ENCODE results near the gene ZNF302.
"Not testable (repeated sequence)": the region's sequence is repeated elsewhere in the genome, so short reads cannot be mapped to it uniquely, and the experiment has no call there.

Gene ZNF302

DNA sequence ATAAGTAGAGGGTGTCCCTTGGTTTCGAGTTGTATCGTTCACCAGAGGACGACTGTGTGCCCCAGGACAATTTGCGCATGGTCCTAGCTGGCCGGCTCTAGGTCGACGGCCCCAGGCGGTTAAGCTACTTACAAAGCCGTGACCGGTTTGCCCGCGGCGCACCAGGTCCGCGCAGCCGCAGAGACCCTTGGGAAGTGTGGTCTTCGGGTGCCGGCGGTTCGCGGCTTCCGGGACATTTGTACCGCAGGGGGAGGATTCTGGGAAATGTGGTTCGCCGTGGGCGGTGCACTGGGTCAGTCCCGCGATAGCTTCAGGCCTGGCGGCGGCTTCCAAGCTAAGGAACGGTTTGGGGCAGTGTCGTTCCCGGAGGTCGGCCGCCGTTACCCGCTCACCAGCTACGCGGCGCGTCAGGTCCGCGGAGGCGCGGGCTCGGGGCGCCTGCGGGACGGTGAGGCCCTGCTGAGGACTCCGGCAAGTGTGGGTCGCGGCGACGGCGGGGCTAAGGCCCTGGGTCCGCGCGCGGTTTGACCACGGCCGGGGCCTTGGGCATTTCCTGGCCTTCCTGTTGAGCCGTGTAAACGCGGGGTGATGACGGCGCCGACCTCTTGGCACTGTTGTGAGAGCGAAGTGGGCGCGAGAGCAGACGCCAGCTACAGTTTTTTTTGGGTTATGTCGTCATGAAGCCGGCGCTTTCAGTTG is at the start of gene ZNF302:
Gene ZNF302, plus strand, starts transcription at position 293 of the 699 bp plus-strand sequence. CDS start 1,127 bp downstream, outside the sequence.
- DNase-seq (ENCODE audit: low read depth) = peak; percentile 88

DNA sequence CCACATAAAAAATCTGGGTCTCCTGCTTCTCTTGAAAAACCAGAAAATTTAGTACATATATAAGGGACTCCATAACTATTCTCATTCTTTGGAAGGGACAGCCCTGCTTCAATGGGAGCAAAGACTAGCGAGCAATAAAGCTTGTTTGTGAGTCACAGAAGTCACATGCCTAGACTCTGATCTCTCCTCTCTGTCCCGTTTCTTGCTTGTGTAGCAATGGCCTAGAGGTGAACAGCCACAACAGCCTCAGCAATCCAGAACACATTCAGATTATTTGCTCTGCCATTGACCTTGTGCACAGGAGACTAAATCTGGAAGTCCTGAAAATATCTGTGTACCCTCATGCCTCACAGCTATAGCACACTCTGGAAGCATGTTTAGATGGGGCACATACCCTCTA is 43.7 kb upstream of the ZNF302 start:
- DNase-seq (ENCODE audit: low read depth) = no peak

DNA sequence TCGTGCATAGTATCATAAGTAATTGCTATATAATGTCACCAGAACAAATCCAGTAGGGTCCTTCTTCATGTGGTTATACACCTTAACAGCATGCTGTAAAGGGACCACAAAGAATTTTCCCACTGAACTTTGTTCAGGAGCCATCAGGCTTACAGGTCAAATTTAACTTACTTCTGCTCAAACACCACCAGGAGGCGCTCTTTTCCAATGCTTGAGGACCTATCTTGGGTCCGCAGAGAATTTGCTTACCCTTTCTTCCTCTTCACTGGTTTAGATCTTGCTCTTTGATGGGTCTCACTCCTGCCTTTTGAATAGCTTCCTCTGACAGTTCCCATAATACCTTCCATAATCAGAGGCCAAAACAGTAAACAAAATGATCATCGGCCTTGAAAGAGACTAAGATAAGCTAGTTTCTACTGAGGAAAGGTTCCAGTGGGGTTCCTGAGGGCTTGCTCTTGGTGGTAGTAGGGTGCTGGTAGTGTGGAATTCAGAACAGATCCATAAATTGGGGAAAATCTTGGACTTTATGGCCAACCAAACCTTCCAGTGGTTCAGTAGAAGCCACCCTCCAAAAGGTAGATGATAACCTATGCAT is 37.9 kb upstream of the ZNF302 start:
- peak; percentile 34 for DNase-seq (ENCODE audit: low read depth)

DNA sequence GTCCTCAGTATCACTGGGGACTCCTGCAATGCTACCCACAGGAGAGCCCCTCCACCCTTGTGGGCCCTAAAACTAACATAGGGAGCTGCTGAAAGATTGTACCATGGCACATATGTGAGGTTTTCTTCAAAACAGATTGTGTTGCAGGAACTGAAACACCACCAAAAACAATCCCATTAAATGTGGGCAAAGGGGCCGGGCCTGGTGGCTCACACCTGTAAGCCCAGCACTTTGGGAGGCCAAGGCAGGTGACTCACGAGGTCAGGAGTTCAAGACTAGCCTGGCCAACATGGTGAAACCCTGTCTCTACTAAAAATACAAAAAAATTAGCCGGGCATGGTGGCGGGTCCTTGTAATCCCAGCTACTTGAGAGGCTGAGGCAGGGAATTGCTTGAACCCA is 35.2 kb upstream of the ZNF302 start:
- DNase-seq (ENCODE audit: low read depth) = no peak

DNA sequence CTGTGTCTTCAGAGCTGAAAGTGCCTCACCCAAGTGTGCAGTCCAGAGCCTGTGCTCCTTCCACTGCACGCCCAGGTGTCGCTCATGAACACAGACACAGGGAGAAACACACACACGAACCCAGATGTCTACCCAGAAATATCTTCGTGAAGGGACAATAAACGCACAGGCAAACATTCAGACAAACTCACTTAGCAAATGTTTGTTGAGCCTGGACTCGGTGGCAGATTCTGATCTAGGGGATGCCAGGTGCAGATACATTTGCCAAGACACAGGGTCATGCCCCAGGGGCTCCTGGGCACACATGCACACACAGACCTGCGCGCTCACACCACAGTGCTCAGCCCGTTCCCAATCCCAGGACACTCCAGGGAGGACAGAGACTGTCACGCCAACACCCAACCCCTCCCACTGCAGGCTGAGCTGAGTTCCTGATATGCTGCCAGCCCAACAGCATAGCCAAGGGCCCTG is 32.5 kb upstream of the ZNF302 start:
- DNase-seq (ENCODE audit: low read depth) = no peak

DNA sequence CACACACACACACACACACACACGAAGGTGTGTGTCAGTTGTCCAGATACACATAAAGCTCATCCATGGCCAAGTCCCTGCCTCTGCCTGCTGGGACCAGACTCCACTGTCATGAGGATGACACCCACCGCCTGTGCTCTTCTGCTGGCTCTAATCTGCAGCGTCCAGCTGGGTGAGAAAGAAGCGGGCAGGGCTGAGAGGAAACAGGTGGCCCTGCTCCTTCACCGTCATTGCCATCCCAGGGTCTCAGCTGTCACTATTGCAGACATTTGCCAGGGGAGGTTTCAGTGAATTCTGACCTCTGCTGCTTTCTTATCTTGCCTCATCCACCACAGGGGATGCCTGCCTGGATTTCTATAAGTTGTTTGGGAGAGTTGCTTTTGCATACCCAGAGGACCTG is 31.9 kb upstream of the ZNF302 start:
- no peak for DNase-seq (ENCODE audit: low read depth)

DNA sequence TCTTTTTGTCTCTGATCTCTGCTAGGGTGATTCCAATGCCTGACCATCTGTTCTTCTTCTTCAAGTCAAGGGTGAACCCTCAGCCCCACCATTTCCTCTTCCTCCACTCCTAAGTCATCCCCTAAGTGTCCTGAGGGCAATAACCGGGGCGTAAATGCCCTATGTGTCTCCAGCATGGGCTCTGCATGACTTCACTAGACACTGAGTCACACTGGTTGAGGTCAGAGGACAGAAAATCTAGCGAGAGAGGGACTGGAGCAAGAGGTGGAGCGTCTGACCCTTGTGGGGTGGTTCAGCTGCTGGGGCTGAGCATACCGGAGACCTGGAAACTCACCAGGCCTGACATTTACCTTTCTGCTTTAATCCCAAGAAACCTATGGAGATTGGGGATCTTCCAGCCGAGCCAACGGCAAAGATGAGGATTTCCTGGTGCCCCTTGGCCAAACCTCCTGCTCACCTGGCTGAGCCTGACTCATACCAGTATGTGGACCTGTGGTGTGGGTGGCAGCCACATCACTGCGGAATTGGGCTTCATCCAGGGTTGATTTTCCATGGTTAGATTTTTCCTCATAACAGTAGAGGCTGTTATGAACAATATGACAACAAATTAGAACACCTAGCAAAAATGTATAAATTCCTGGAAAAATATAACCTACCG is 27.5 kb upstream of the ZNF302 start:
- no peak for DNase-seq (ENCODE audit: low read depth)

DNA sequence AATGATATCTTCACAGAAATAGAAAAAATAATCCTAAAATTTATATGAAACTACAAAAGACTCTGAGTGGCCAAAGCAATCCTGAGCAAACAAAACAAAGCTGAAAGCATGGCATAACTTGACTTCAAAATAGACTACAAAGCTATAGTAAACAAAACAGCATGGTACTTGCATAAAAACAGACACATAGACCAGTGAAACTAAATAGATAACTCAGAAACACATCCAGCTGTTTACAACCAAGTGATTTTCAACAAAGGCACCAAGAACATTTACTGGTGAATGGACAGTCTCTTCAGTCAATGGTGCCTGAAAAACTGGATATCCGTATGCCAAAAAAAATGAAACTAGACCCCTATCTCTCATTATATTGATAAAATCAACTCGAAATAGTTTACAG is 25.7 kb upstream of the ZNF302 start:
- DNase-seq (ENCODE audit: low read depth) = no peak

DNA sequence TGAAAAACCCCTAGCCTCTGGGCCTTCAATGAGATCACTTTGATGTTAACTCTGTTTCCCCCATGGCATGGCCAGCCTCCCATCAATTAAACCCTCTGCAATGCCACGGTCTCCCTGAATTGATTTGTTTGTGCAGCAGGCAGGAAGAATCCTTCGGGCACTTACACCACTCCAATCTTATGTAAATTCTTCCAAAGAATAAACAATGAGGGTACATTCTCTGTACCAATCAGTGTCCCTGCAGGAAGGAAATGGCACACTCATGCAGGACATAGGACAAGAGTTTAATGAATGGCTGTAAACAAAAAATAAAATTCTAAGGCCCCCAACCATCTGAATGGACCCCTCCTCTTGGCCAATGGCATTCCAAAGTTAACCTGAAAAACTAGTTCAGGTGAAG is 22.7 kb upstream of the ZNF302 start:
- no peak for DNase-seq (ENCODE audit: low read depth)

DNA sequence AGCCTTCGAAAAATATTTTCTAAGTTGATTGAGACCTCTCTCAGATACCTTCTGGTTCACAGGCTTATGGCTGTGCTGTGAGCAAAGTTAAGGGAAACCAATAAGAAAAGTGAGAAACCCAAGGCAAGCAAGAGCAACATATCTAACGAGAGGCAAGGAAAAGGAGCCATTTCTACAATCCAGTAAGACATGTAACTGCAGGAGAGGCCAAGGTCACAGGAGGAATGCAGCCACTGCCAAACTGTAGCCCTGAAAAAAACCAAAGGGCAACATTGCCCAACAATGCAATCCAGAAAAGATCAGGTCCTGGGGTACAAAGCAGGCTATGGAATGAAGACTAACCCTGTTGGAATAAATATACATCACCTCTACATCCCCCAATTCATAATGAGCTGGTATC is 21.8 kb upstream of the ZNF302 start:
- DNase-seq (ENCODE audit: low read depth) = no peak

DNA sequence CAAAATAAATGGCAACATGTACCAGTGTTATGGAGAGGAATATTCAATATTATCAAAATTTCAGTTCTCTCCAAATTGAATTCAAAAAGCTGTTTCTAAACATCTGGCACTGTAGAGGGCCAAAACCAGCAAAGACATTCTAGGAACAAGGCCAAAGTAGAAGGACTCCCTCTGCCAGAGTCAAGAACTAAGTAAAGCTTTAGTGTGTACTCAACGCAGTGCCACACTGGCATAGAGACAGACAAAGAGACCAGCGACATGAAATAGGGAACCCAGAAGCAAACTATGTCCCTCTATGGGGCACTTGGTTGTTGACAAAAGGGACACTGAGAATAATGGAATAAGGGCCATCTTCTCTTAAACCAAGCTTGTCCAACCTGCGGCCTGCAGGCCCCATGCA is 16.1 kb upstream of the ZNF302 start:
- no peak for DNase-seq (ENCODE audit: low read depth)

DNA sequence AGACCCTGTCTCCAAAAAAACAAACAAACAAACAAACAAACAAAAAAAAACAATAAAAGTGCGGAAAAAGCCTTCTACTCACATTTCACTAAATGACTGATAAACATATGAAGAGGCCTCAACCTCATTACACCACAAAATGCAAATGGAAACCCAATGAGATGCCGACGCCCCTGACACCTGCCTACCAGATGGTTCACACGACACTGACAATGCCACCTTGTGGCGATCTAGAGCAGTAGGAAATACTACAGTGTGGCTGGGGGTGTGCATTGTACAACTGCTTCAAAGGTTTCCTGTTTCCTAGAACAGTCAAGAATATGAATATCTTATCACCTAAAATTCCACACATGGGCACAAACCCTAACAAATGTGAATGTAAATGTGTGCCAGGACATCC is 14.6 kb upstream of the ZNF302 start:
- no peak for DNase-seq (ENCODE audit: low read depth)

DNA sequence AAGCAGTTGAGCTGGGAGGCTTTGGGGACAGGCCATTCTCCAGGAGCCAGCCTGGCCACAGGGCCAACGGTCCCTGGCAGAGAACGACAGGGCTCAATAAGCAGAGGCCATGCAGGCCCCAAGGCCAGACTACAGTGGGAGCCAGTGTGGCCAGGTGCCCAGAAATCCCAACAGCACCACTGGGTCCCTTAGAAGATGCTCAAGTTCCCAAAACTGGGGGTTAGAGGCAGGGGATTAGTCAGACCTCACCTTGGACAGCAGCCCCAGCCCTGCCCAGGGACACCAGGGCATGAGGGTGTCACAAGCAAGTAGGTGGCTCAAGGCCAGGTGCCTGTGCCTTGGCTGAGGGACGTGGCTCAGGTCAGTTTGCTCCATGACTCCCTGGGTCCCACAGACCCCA is 13.3 kb upstream of the ZNF302 start:
- no peak for DNase-seq (ENCODE audit: low read depth)

DNA sequence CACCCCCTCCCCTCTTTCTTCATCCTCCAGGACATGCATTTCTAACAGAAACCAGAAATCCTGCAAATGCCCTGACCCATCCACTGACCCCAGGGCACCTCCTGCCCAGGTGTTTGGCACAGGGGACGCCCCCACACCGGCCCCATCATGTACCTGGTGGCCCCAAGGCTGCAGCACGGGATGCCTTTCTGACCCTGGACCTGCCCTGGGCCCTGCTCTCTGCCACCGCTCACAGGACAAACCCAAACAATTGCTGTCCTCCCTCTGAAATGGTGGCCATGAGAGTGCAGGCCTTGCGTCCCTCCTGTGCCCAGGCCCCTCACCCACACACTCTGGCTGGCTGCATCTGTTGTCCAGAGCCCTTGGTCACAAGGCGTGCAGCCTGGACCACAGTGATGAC is 12.6 kb upstream of the ZNF302 start:
- no peak for DNase-seq (ENCODE audit: low read depth)

DNA sequence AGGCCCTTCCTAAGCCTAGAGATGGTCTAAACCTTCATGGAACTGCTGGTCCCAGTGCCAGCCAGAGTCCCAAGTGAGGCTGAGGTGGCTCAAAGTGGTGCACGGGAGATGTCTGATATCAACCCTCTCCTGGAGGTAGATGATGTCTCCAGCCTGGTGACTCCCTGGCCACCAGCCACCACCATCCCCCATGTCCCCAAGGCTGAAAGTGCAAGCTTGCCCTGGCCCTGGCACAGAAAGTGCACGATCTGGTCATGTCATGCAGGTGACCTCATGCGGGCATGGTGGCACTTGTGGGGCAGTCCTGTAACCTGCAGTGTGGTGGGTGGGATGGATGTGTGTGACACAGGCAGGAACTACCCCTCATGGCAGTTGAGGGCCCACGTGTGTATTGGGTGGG is 12.2 kb upstream of the ZNF302 start:
- not testable (repeated sequence) for DNase-seq (ENCODE audit: low read depth)

DNA sequence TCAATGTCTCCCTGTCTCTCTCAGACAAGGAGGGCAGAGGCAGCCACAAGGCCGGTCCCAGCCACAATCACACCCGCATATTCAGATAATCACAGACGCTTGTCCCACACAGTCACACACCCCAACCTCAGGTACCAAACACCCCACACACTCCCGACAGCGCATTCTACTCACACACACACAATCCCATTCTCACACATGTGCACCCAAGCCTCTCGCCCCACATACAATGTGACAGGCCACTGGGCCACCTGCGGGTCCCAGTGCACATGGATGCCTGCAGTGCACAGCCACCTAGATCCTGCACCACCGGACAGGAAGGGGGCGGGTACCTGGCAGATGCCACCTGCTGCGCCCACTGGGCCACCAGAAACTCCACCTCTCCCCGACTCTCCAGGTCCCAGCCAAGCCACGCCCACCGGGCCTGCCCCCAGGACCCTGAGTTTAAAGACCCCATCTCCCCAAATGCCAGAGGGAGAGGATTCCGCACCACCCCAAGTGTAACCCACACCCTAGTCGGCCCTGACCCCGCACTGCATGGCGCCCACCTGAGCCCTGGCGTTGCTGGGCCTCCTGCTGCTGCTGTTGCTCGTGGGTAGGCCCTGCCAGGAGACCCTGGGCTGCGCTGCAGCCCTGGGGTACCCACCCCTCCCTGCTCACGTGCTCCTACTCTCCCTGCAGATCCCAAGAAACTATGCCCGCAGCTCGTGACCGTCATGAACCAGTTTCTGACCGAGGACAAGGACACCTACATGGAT is 11.1 kb upstream of the ZNF302 start:
- DNase-seq (ENCODE audit: low read depth) = no peak

DNA sequence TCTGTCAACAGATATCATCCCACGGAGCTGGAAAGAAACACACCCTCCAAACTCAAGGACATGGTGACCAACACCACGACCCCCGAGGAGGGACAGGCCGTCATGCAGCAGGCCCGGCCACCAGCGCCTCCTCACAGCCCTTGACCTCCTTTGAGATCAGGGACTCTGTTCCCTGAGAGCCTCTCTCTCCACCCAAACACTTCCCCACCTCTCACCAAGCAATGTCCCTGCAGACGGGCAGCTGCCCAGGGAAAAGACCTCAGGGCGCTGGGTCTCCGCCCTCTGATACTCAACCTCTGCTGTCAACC is 10.6 kb upstream of the ZNF302 start:
- no peak for DNase-seq (ENCODE audit: low read depth)

DNA sequence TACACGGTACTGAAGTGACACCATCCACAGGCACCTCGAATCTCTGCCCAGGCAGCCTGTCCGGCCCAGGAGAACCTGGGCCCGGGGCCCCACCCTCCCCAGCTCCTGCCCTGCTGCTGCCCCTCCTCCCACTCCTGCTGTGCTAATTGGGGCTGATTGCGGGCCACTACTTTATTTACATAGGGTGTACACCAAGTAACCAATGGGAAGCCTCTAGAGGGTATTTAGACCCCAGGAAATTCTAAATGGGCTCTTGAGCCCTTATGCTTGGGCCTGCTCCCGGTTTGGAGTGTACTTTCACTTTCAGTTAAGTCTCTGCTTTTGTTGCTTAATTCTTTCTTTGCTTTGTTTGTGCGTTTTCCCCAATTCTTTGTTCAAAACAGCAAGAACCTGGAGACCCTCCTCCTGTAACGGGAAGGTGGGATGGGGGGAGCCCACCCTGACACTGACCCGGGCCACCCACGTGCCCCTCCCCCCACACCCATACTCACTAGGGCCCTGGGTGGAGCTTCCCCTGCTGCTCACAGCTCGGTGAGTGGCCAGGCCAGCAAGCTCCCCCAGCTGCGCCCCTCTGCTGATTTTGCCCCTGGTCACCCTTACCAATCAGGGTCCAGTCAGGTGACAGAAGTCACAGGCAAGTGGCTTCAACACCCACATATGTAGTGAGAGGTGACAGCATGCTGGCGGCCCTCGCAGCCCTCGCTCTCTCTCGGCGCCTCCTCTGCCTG is 10.0 kb upstream of the ZNF302 start:
- no peak for DNase-seq (ENCODE audit: low read depth)

DNA sequence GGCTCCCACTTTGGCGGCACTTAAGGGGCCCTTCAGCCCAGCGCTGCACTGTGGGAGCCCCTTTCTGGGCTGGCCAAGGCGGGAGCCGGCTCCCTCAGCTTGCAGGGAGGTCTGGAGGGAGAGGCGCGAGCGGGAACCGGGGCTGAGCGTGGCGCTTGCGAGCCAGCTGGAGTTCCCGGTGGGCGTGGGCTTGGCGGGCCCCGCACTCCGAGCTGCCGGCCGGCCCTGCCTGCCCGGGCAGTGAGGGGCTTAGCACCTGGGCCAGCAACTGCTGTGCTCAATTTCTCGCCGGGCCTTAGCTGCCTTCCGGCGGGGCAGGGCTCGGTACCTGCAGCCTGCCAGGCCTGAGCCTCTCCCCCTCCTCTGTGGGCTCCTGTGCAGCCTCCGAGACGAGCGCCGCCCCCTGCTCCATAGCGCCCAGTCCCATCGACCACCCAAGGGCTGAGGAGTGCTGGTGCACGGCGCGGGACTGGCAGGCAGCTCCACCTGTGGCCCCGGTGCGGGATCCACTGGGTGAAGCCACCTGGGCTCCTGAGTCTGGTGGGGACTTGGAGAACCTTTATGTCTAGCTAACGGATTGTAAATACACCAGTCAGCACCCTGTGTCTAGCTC is 9.3 kb upstream of the ZNF302 start:
- DNase-seq (ENCODE audit: low read depth) = not testable (repeated sequence)

DNA sequence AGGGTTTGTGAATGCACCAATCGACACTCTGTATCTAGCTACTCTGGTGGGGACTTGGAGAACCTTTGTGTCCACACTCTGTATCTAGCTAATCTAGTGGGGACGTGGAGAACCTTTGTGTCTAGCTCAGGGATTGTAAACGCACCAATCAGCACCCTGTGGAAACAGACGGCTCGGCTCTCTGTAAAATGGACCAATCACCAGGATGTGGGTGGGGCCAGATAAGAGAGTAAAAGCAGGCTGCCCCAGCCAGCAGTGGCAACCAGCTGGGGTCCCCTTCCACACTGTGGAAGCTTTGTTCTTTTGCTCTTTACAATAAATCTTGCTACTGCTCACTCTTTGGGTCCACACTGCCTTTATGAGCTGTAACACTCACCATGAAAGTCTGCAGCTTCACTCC is 8.8 kb upstream of the ZNF302 start:
- not testable (repeated sequence) for DNase-seq (ENCODE audit: low read depth)

DNA sequence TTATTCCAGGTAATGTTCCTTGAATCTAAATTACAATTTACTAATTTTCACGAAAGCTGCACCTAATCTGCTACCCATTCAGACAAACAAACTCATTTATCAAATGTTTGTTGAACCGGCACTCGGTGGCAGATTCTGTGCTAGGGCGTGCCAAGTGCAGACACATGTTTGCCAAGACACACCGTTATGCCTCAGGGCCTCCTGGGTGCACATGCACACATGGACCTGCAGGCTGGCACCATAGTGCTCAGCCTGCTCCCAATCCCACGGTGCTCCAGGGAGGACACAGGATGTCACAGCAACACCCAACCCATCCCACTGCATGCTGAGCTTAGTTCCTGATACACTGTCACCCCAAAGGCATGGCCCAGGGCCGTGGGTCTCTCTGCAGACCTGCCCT is 8.2 kb upstream of the ZNF302 start:
- no peak for DNase-seq (ENCODE audit: low read depth)

DNA sequence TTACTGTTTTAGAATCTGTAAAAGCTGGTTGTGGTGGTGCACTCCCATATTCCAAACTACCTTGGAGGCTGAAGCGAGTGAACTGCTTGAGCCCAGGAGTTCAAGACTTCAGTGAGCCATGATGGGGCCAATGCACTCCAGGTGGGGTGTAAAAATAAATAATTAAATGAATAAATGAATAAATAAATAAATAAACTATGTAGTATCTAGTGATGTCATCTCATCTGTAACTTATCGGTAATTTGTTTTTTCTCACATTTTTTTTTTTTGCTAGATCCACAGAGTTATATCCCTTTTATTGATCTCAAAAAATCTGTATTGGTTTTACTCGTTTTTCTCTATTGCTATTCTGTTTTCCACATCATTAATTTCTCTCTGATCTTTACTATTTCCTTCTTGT is 5.5 kb upstream of the ZNF302 start:
- DNase-seq (ENCODE audit: low read depth) = no peak

Data from stimulated activated CD8-positive, alpha-beta memory T cell treated with anti-CD3 and anti-CD28 coated beads, Interleukin-15, amount 100 ng/mL, for 24 hours (primary cell).